ENCODE measurements around the gene KDM7A. TPM values are rescaled to one million over a fixed set of nuclear protein-coding genes. Genes with fewer than 3 reads are reported as not detected.

Gene KDM7A
- total and polyA plus RNA-seq, 2 experiments from 2014 or later, result 0.75 to 7.0 TPM

DNA sequence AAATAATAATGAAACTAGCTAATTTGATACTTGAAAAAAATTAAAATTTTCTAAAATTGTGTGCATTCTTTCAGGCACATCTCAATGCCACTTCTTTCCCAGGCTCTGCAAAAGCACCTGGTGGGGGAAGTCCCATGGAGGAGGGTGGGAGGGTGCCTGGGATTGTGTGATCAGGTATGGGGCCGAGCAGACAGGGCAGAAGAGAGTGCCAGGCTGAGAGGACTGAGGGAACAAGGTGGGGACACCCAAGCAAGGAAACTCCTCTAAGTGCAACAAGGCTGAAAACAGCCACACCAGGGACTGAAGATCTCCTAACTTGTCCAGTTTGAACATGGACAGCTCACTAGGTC lies 127.8 kb downstream of the KDM7A start:
- DNase-seq (ENCODE audit: low spot score), result no peak
- Histone ChIP-seq H2AFZ (no peak overlapping the region), H3K27ac (peak overlapping the region; percentile 64), H3K9me3 (ENCODE audit: low read depth) (no peaks in the 10 kb centered on the region), H3K36me3 (replicated peaks; ENCODE audit: insufficient read depth, low read depth) (no peaks in the 10 kb centered on the region), H3K4me3 (no peak overlapping the region), H3K9me2 (replicated peaks; ENCODE audit: insufficient read depth) (no peaks in the 10 kb centered on the region), H3K27me3 (no peaks in the 10 kb centered on the region), H3K4me1 (ENCODE audit: insufficient read depth) (peaks cover 14% of the 10 kb centered on the region), H3K4me2 (peak overlapping the region; percentile 5), H4K20me1 (ENCODE audit: insufficient read depth, poor library complexity, severe bottlenecking) (no peaks in the 10 kb centered on the region), H3K79me2 (peaks cover 5% of the 10 kb centered on the region)
- TF ChIP-seq EZH2 (IDR thresholded peaks at IDR 0.05; ENCODE audit: borderline replicate concordance), result no peak
- TF ChIP-seq, protein P1, sequence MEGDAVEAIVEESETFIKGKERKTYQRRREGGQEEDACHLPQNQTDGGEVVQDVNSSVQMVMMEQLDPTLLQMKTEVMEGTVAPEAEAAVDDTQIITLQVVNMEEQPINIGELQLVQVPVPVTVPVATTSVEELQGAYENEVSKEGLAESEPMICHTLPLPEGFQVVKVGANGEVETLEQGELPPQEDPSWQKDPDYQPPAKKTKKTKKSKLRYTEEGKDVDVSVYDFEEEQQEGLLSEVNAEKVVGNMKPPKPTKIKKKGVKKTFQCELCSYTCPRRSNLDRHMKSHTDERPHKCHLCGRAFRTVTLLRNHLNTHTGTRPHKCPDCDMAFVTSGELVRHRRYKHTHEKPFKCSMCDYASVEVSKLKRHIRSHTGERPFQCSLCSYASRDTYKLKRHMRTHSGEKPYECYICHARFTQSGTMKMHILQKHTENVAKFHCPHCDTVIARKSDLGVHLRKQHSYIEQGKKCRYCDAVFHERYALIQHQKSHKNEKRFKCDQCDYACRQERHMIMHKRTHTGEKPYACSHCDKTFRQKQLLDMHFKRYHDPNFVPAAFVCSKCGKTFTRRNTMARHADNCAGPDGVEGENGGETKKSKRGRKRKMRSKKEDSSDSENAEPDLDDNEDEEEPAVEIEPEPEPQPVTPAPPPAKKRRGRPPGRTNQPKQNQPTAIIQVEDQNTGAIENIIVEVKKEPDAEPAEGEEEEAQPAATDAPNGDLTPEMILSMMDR (IDR thresholded peaks at IDR 0.05; ENCODE audit: poor library complexity), result no peak
- no peak for TF ChIP-seq EZH2phosphoT487 (IDR thresholded peaks at IDR 0.05; ENCODE audit: low read depth, severe bottlenecking, unreplicated experiment)
- 42% methylated on average over 1 of the region's 1 CpG for WGBS (ENCODE audit: low lambda C conversion rate, missing lambda C conversion rate)

DNA sequence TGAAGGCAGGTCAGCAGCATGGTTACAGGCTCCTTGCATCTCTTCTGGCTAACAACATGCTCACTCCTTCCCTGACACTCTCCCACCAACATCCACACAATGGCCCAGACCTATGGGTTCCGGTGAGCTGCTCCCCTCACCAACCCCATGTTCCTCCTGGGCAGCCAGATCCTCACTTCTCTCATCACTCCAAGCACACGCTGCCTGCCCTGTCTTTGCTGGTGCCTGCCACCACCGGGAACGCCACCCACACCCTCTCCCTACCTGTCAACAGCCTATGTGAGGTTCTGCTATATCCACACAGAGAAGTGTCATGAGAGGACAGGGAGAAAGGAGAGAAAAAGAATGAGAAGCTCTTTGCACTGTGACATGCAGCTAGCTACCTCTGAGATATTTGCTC lies 128.6 kb downstream of the KDM7A start:
- DNase-seq (ENCODE audit: low spot score), result no peak
- TF ChIP-seq EZH2 (IDR thresholded peaks at IDR 0.05; ENCODE audit: borderline replicate concordance) (no peak), EZH2phosphoT487 (IDR thresholded peaks at IDR 0.05; ENCODE audit: low read depth, severe bottlenecking, unreplicated experiment) (no peak)
- TF ChIP-seq, protein P1 (IDR thresholded peaks at IDR 0.05; ENCODE audit: poor library complexity), result no peak
- 84% methylated on average over 4 of the region's 4 CpGs for WGBS (ENCODE audit: low lambda C conversion rate, missing lambda C conversion rate)
- no peak overlapping the region for H3K4me2 ChIP-seq
- H3K9me3 ChIP-seq (ENCODE audit: low read depth), result no peaks in the 10 kb centered on the region
- no peaks in the 10 kb centered on the region for H4K20me1 ChIP-seq (ENCODE audit: insufficient read depth, poor library complexity, severe bottlenecking)
- no peaks in the 10 kb centered on the region for H3K27me3 ChIP-seq
- no peak overlapping the region for H2AFZ ChIP-seq
- no peak overlapping the region for H3K4me3 ChIP-seq
- no peaks in the 10 kb centered on the region for H3K9me2 ChIP-seq (replicated peaks; ENCODE audit: insufficient read depth)
- H3K36me3 ChIP-seq (replicated peaks; ENCODE audit: insufficient read depth, low read depth), result no peaks in the 10 kb centered on the region
- H3K4me1 ChIP-seq (ENCODE audit: insufficient read depth), result peaks cover 14% of the 10 kb centered on the region
- peak overlapping the region; percentile 18 for H3K27ac ChIP-seq
- H3K79me2 ChIP-seq, result peaks cover 5% of the 10 kb centered on the region

DNA sequence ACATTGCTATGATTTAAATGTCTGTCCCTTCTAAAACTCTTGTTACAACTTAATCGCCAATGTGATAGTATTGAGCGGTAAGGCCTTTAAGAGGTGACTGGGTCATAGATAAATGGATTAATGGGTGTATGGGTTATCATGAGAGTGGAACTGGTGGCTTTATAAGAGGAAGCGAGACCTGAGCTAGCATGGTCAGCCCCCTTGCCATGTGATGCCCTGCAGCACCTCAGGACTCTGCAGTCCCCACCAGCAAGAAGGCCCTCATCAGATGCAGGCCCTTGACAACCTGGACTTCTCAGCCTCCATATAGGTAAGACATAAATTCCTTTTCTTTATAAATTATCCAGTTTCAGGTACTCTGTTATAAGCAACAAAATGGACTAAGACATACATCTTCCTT lies 129.6 kb downstream of the KDM7A start:
- Histone ChIP-seq H4K20me1 (ENCODE audit: insufficient read depth, poor library complexity, severe bottlenecking) (no peaks in the 10 kb centered on the region), H3K4me1 (ENCODE audit: insufficient read depth) (peaks cover 14% of the 10 kb centered on the region), H3K9me3 (ENCODE audit: low read depth) (no peaks in the 10 kb centered on the region), H3K79me2 (peaks cover 5% of the 10 kb centered on the region), H3K4me2 (no peak overlapping the region), H3K27me3 (no peaks in the 10 kb centered on the region), H2AFZ (no peak overlapping the region), H3K4me3 (no peak overlapping the region), H3K27ac (no peak overlapping the region), H3K9me2 (replicated peaks; ENCODE audit: insufficient read depth) (no peaks in the 10 kb centered on the region), H3K36me3 (replicated peaks; ENCODE audit: insufficient read depth, low read depth) (no peaks in the 10 kb centered on the region)
- WGBS (ENCODE audit: low lambda C conversion rate, missing lambda C conversion rate), result 87% methylated on average over 3 of the region's 3 CpGs
- TF ChIP-seq, protein P1 (IDR thresholded peaks at IDR 0.05; ENCODE audit: poor library complexity), result no peak
- TF ChIP-seq EZH2phosphoT487 (IDR thresholded peaks at IDR 0.05; ENCODE audit: low read depth, severe bottlenecking, unreplicated experiment), result no peak
- TF ChIP-seq EZH2 (IDR thresholded peaks at IDR 0.05; ENCODE audit: borderline replicate concordance), result no peak
- DNase-seq (ENCODE audit: low spot score), result no peak

DNA sequence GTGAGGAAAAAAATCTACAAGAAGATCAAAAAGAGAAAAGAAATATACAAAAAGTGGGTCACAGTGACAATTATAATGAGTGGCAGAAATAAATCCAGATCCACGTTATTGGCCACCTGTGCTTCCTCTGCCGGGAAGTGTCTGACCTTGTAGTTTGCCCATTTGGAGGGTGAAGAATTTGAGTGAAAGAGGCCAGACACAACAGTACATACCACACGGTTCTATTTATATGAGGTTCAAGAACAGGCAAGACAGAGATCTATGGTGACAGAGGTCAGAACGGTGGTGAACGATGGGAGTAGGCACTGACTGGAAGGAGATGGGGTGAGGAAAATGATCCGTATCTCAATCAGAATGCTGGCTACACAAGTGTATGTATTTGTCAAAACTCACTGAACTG lies 131.1 kb downstream of the KDM7A start:
- no peak for TF ChIP-seq EZH2 (IDR thresholded peaks at IDR 0.05; ENCODE audit: borderline replicate concordance)
- no peak for TF ChIP-seq EZH2phosphoT487 (IDR thresholded peaks at IDR 0.05; ENCODE audit: low read depth, severe bottlenecking, unreplicated experiment)
- TF ChIP-seq, protein P1 (IDR thresholded peaks at IDR 0.05; ENCODE audit: poor library complexity), result no peak
- Histone ChIP-seq H3K4me1 (ENCODE audit: insufficient read depth) (peaks cover 14% of the 10 kb centered on the region), H3K9me2 (replicated peaks; ENCODE audit: insufficient read depth) (no peaks in the 10 kb centered on the region), H2AFZ (no peak overlapping the region), H3K4me2 (peak overlapping the region; percentile 43), H3K27ac (peak overlapping the region; percentile 47), H3K9me3 (ENCODE audit: low read depth) (no peaks in the 10 kb centered on the region), H3K27me3 (no peaks in the 10 kb centered on the region), H3K4me3 (no peak overlapping the region), H4K20me1 (ENCODE audit: insufficient read depth, poor library complexity, severe bottlenecking) (no peaks in the 10 kb centered on the region), H3K79me2 (no peaks in the 10 kb centered on the region), H3K36me3 (replicated peaks; ENCODE audit: insufficient read depth, low read depth) (no peaks in the 10 kb centered on the region)
- 52% methylated on average over 6 of the region's 6 CpGs for WGBS (ENCODE audit: low lambda C conversion rate, missing lambda C conversion rate)
- no peak for DNase-seq (ENCODE audit: low spot score)

Measured in hepatocyte (in vitro differentiated cells).